DND-41 (cell line): ENCODE measurements around the gene RNFT2.

ENCODE experiments used
- ATAC-seq: fragments of 200-7000 bp; cut with Tn5 transposase; 3 replicates; pipeline ENCODE4 v1.9.1; 2021; ENCODE audit warnings: low read depth; ENCODE audit not compliant: insufficient read depth
- DNase-seq: peaks from one replicate; pipeline ENCODE4 v3.0.0-alpha.2; 2020
- H2AFZ ChIP-seq: 2 replicates; pipeline ENCODE4 v1.6.0; 2012; ENCODE audit warnings: low read depth, low read length
- H3K27ac ChIP-seq: 2 replicates; pipeline ENCODE4 v1.5.1; 2012; ENCODE audit warnings: low read length, inconsistent platforms
- H3K27me3 ChIP-seq: fragments of 200-600 bp; sonication (generic); 2 replicates; pipeline ENCODE4 v1.6.0; 2012; ENCODE audit warnings: low read length, mild to moderate bottlenecking, inconsistent platforms; ENCODE audit not compliant: insufficient read depth, poor library complexity
- H3K36me3 ChIP-seq: 2 replicates; pipeline ENCODE4 v1.5.1; 2012; ENCODE audit warnings: low read length, inconsistent platforms; ENCODE audit not compliant: insufficient read depth
- H3K4me1 ChIP-seq: 2 replicates; pipeline ENCODE4 v1.5.1; 2012; ENCODE audit warnings: mild to moderate bottlenecking, low read length; ENCODE audit not compliant: insufficient read depth
- H3K4me2 ChIP-seq: 2 replicates; pipeline ENCODE4 v1.6.0; 2012; ENCODE audit warnings: mild to moderate bottlenecking, moderate library complexity, low read length, inconsistent platforms; ENCODE audit not compliant: insufficient read depth
- H3K4me3 ChIP-seq, 2 experiments: fragments of 200-600 bp in 1 of 2; shearing (Covaris generic) in 1 of 2; 2 replicates each; pipeline ENCODE4 v1.5.1; 2012 to 2016; ENCODE audit warnings: inconsistent platforms in 2 of 2, low read length in 2 of 2, mild to moderate bottlenecking in 2 of 2, low read depth in 1 of 2, moderate library complexity in 1 of 2
- H3K79me2 ChIP-seq: 2 replicates; pipeline ENCODE4 v1.6.0; 2012; ENCODE audit warnings: low read length, inconsistent platforms; ENCODE audit not compliant: insufficient read depth
- H3K9ac ChIP-seq: 2 replicates; pipeline ENCODE4 v1.6.0; 2012; ENCODE audit warnings: low read depth, mild to moderate bottlenecking, inconsistent platforms, low read length, moderate library complexity
- H3K9me3 ChIP-seq: 2 replicates; pipeline ENCODE4 v1.5.1; 2012; ENCODE audit warnings: low read length, moderate library complexity, mild to moderate bottlenecking, inconsistent platforms; ENCODE audit not compliant: insufficient read depth, severe bottlenecking
- H4K20me1 ChIP-seq: 2 replicates; pipeline ENCODE4 v1.6.0; 2012; ENCODE audit warnings: low read length; ENCODE audit not compliant: insufficient read depth
- CTCF ChIP-seq: IDR thresholded peaks from 2 replicates; pipeline ENCODE4 v1.5.1; 2012; ENCODE audit warnings: borderline replicate concordance, low read length, moderate library complexity, mild to moderate bottlenecking; ENCODE audit not compliant: poor library complexity, severe bottlenecking; ENCODE audit errors: extremely low read depth
- EZH2 ChIP-seq: IDR thresholded peaks from 3 replicates; pipeline ENCODE4 v1.6.1; 2012; ENCODE audit warnings: borderline replicate concordance, low read depth, mild to moderate bottlenecking, moderate library complexity, low read length, inconsistent platforms; ENCODE audit not compliant: severe bottlenecking

Gene RNFT2

GRCh38 chr12:116790066-116790465 is 52.0 kb downstream of the RNFT2 start:
- Histone ChIP-seq H3K79me2 (no peaks in the 10 kb centered on the region), H3K27me3 (no peaks in the 10 kb centered on the region), H3K9ac (no peak overlapping the region), H3K4me1 (no peaks in the 10 kb centered on the region), H3K4me2 (no peak overlapping the region), H3K36me3 (peaks cover 8% of the 10 kb centered on the region; the same call in 1 of the 2 replicates), H3K9me3 (no peaks in the 10 kb centered on the region), H3K4me3 (no peak overlapping the region), H4K20me1 (no peaks in the 10 kb centered on the region), H2AFZ (no peak overlapping the region), H3K27ac (no peak overlapping the region)
- ATAC-seq (no peak), DNase-seq (no peak)
- TF ChIP-seq EZH2 (no peak), CTCF (no peak)

DNA sequence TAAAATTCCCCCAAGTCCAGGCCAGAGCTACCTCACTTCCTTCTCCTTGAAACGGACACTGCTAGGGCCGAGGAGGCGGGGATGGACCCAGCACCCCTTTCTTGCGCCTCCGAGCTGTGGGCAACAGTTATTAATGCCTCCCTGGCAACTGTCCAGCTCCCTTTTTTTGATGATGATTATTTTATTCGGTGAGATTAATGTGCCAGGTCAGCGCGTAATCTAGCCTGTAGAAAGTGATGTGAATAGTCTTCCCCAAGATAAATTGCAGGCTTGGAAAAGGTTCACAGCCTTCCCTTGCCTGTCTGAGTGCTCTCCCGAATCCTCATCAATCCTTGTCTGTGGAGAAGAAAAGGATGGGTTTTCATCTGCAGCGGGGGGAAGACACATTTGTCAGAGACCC is 54.3 kb downstream of the RNFT2 start:
- H3K4me2 ChIP-seq = no peak overlapping the region
- no peaks in the 10 kb centered on the region for H4K20me1 ChIP-seq
- no peak overlapping the region for H3K9ac ChIP-seq
- H3K4me3 ChIP-seq = no peak overlapping the region
- no peaks in the 10 kb centered on the region for H3K4me1 ChIP-seq
- DNase-seq = no peak
- no peak overlapping the region for H2AFZ ChIP-seq
- no peaks in the 10 kb centered on the region for H3K79me2 ChIP-seq
- ATAC-seq = no peak
- no peaks in the 10 kb centered on the region for H3K36me3 ChIP-seq
- H3K27ac ChIP-seq = no peak overlapping the region
- H3K9me3 ChIP-seq = no peaks in the 10 kb centered on the region
- H3K27me3 ChIP-seq = no peaks in the 10 kb centered on the region
- no peak for TF ChIP-seq CTCF
- no peak for TF ChIP-seq EZH2

DNA sequence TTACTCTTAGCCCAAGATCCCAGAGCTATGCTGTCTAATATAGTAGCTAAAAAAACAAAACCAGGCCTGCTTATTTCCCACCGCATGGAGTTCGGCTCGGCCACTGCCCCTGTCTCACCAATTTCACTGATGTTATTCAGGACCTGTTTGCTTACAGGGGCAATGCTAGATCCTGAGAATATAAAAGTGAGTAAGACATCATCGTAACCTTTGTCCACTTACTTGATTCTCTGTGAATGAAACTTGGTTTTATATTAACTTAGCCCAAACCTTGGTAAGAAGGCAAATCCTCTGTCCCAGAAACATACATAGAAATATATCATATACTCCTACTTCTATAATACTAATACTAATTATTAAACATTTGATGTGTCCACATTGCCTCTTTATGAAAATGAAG is 56.6 kb downstream of the RNFT2 start:
- H3K36me3 ChIP-seq = peaks cover 16% of the 10 kb centered on the region; the same call in 1 of the 2 replicates
- no peaks in the 10 kb centered on the region for H3K4me1 ChIP-seq
- no peak overlapping the region for H3K27ac ChIP-seq
- H3K4me2 ChIP-seq = no peak overlapping the region
- no peak for ATAC-seq
- H3K79me2 ChIP-seq = no peaks in the 10 kb centered on the region
- no peaks in the 10 kb centered on the region for H3K27me3 ChIP-seq
- H2AFZ ChIP-seq = no peak overlapping the region
- no peak overlapping the region for H3K4me3 ChIP-seq
- no peak overlapping the region for H3K9ac ChIP-seq
- no peaks in the 10 kb centered on the region for H4K20me1 ChIP-seq
- H3K9me3 ChIP-seq = peaks cover 15% of the 10 kb centered on the region
- TF ChIP-seq CTCF (no peak), EZH2 (no peak)
- no peak for DNase-seq

DNA sequence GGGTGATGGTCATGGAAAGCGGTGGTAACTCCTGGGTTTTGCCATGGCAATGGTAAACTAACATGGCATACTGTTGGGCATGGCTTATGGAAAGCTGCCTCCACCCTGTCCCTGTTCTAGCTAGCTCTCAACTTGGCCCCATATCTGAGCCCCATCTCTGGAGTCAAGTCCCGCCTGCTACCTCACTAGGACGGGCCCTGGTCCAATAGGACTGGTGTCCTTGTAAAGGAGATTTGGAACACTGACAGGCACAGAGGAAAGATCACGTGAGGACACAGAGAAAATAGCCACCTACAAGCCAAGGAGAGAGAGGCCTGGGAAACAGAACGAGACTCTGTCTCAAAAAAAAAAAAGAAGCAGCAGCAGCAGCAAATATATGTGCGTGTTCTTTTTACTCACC is 59.8 kb downstream of the RNFT2 start:
- Histone ChIP-seq H3K79me2 (no peaks in the 10 kb centered on the region), H3K4me3 (no peak overlapping the region), H3K4me1 (peaks cover 10% of the 10 kb centered on the region), H3K9me3 (peaks cover 18% of the 10 kb centered on the region), H3K27me3 (no peaks in the 10 kb centered on the region), H3K4me2 (no peak overlapping the region), H3K27ac (no peak overlapping the region), H4K20me1 (no peaks in the 10 kb centered on the region), H3K9ac (no peak overlapping the region), H3K36me3 (peaks cover 20% of the 10 kb centered on the region; the same call in 1 of the 2 replicates), H2AFZ (no peak overlapping the region)
- no peak for DNase-seq
- no peak for ATAC-seq
- TF ChIP-seq EZH2 = no peak
- TF ChIP-seq CTCF = no peak
